SH-SY5Y (cell line): ENCODE results near the gene PARM1.

ENCODE experiments used
- GATA2 ChIP-seq: IDR thresholded peaks from 2 replicates; pipeline ENCODE4 v1.6.1; 2011; ENCODE audit warnings: mild to moderate bottlenecking, low read depth, low read length
- GATA3 ChIP-seq: IDR thresholded peaks from 2 replicates; pipeline ENCODE4 v1.6.1; 2011; ENCODE audit warnings: low read depth, mild to moderate bottlenecking, low read length, moderate library complexity

Gene PARM1

DNA sequence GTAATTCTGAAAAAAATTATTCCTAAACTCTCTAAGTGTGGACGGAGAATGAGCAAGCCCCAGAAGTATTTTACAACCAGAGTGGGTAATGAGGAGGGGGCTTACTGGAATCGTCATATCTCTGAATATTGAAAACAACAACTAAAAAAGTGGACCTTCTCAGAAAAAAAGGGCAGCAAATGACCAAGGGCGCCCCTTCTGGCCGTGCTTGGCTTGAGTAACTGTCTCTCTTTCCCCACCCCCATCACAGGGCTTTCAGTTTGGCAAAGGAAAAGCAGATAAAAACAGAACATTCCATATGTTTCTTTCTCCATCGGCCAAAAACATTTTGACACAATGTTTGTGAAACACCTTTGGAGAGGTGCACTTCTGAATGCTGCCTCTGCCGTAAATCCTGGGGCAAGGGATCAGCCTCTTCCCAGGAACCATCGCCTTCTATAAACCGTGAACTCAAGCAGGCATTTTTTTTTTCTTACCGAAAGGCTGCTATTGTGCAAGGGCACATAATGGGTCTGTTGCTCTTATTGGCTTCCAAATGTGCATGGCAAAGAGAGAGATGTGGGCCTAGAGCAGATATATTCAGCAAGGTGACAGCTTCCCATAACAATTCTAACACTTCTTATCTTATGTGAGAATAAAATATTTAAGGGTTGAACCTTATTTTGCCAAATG lies 115.4 kb downstream of the PARM1 start:
- TF ChIP-seq GATA3 (no peak), GATA2 (no peak)

DNA sequence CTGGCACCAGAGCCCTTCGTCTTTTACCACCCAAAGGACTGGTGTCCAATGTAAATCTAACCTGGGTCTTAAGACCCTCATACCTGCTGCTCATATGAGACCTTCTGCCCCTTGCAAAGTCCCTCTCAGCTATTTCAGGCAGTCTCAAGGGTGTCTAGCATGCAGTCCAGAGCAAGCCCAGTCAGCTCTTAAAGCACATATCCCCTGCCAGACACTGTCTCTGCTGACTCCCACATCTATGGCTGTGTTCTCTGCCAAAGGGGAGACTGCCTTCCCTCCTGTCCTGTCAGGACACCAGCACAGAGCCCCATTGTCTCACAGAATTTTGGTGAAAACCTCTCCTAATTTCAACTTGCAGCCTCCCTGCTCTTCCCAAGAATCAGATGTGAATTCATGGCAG lies 118.5 kb downstream of the PARM1 start:
- TF ChIP-seq GATA3 (no peak), GATA2 (no peak)

- TF ChIP-seq GATA2, result no peak
- TF ChIP-seq GATA3, result no peak
Observed at GRCh38 chr4:75053352-75053751, 120.4 kb downstream of the PARM1 start.

- TF ChIP-seq GATA3, result no peak
- no peak for TF ChIP-seq GATA2
Observed at GRCh38 chr4:75054078-75054477, 121.2 kb downstream of the PARM1 start.

DNA sequence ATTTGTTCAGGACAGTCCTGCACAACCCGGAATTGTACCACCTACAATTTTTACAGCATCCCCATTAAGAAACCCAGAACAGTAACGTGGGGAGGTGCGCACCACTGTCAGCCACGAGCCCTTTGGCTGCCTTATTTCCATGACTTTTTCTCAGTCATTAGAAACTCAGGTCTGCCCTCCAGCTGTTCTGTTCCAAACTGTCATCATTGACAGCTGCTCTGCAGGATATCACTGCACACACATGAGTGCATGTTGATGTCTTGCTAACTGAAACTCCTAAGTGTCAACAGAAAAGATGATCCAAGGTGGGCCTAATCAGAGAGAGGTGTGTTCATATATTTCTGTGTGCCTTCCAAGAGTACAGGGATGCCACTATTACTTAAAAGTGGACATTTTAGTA lies 123.4 kb downstream of the PARM1 start:
- TF ChIP-seq GATA2, result no peak
- no peak for TF ChIP-seq GATA3

GRCh38 chr4:75057369-75057768 lies 124.5 kb downstream of the PARM1 start:
- TF ChIP-seq GATA3 (no peak), GATA2 (no peak)

DNA sequence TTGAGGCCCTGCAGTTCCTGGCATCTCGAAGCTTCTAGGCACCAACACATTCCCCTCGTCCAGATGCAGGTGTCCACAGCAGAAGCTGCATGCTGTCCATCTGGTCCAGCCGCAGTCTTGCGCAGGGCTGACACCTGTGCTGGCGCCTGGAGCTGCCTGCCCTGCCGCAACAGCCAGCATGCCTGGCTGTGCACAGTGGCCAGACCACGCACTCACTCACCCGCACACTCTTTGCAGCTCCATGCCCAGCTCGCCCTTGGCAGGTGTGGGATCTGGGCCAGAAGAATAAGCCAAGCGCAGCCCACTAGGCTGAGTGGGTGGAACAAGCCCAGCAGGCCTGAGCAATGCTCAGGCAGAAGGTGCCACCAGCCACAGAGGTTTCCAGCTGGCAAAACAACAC lies 125.6 kb downstream of the PARM1 start:
- TF ChIP-seq GATA2, result no peak
- no peak for TF ChIP-seq GATA3

- TF ChIP-seq GATA2 (no peak), GATA3 (no peak)
Observed at GRCh38 chr4:75063433-75063832, 130.5 kb downstream of the PARM1 start.

- TF ChIP-seq GATA3 (no peak), GATA2 (no peak)
Observed at GRCh38 chr4:75065909-75066308, 133.0 kb downstream of the PARM1 start.

DNA sequence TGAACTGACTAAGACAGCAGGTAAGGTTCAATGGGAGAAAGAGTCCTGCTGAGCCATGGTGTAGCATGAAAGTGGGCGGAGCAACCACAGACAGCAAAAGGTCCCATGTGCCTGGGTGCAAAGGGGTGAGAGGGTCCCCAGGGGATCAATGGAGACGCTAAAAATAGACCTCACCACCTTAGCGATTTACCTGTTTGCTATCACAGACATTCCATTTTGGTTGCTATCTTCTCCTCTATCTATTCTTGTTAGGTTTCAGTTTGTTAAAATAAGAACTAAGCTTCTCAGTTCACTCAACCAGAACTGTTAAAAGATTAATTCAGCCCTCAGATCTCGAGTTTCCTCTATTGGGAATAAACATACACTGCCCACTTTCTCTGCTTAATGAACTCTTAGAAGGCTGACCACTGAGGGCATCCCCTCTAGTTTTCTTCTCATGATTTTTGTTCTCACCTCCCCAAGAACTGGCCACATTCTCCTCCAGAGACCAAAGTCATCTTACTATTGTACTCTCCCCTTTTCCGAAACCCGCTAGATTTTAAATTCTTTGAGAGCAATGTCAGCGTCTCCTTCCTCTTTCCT lies 136.7 kb downstream of the PARM1 start:
- TF ChIP-seq GATA3 (no peak), GATA2 (no peak)

- TF ChIP-seq GATA2, result no peak
- TF ChIP-seq GATA3, result no peak
Observed at GRCh38 chr4:75071317-75071716, 138.4 kb downstream of the PARM1 start.

GRCh38 chr4:75080888-75081287 lies 148.0 kb downstream of the PARM1 start:
- TF ChIP-seq GATA3 (no peak), GATA2 (no peak)

- TF ChIP-seq GATA3 (no peak), GATA2 (no peak)
Observed at GRCh38 chr4:75081561-75081960, 148.6 kb downstream of the PARM1 start.

GRCh38 chr4:75087416-75087815 lies 154.5 kb downstream of the PARM1 start:
- TF ChIP-seq GATA3 (no peak), GATA2 (no peak)

- TF ChIP-seq GATA3, result no peak
- TF ChIP-seq GATA2, result no peak
Observed at GRCh38 chr4:75087865-75088264, 154.9 kb downstream of the PARM1 start.
